Measurements from ENCODE around the gene SMARCD3.

The SMARCD3 gene

GRCh38 chr7:151286148-151286547, 37.7 kb upstream of the SMARCD3 start:
- TF ChIP-seq CTCF (IDR thresholded peaks at IDR 0.05; ENCODE audit: low read depth, low read length, missing control alignments), result no peak
- H3K4me3 ChIP-seq (replicated peaks; ENCODE audit: low read depth, low read length), result no peak overlapping the region
- DNase-seq (ENCODE audit: extremely low read depth, low read depth), result no peak

- H3K4me3 ChIP-seq (replicated peaks; ENCODE audit: low read depth, low read length), result no peak overlapping the region
- TF ChIP-seq CTCF (IDR thresholded peaks at IDR 0.05; ENCODE audit: low read depth, low read length, missing control alignments), result no peak
- DNase-seq (ENCODE audit: extremely low read depth, low read depth), result no peak
Observed at GRCh38 chr7:151283302-151283701, 34.8 kb upstream of the SMARCD3 start.

GRCh38 chr7:151282111-151282510, 33.6 kb upstream of the SMARCD3 start:
- no peak for TF ChIP-seq CTCF (IDR thresholded peaks at IDR 0.05; ENCODE audit: low read depth, low read length, missing control alignments)
- H3K4me3 ChIP-seq (replicated peaks; ENCODE audit: low read depth, low read length), result no peak overlapping the region
- DNase-seq (ENCODE audit: extremely low read depth, low read depth), result no peak

- DNase-seq (ENCODE audit: extremely low read depth, low read depth), result no peak
- TF ChIP-seq CTCF (IDR thresholded peaks at IDR 0.05; ENCODE audit: low read depth, low read length, missing control alignments), result no peak
Observed at GRCh38 chr7:151281686-151282085, 33.2 kb upstream of the SMARCD3 start.

GRCh38 chr7:151280388-151281019, 32.0 kb upstream of the SMARCD3 start:
- DNase-seq (ENCODE audit: extremely low read depth, low read depth), result no peak
- TF ChIP-seq CTCF (IDR thresholded peaks at IDR 0.05; ENCODE audit: low read depth, low read length, missing control alignments), result no peak
- H3K4me3 ChIP-seq (replicated peaks; ENCODE audit: low read depth, low read length), result no peak overlapping the region

More at GRCh38 chr7:151281686-151282085, 33.2 kb upstream of the SMARCD3 start:
- H3K4me3 ChIP-seq (replicated peaks; ENCODE audit: low read depth, low read length), result no peak overlapping the region

GRCh38 chr7:151279868-151280267, 31.4 kb upstream of the SMARCD3 start:
- no peak for TF ChIP-seq CTCF (IDR thresholded peaks at IDR 0.05; ENCODE audit: low read depth, low read length, missing control alignments)
- DNase-seq (ENCODE audit: extremely low read depth, low read depth), result no peak
- no peak overlapping the region for H3K4me3 ChIP-seq (replicated peaks; ENCODE audit: low read depth, low read length)

- H3K4me3 ChIP-seq (replicated peaks; ENCODE audit: low read depth, low read length), result no peak overlapping the region
- no peak for TF ChIP-seq CTCF (IDR thresholded peaks at IDR 0.05; ENCODE audit: low read depth, low read length, missing control alignments)
- no peak for DNase-seq (ENCODE audit: extremely low read depth, low read depth)
Observed at GRCh38 chr7:151278949-151279348, 30.5 kb upstream of the SMARCD3 start.

Measured in HFF-Myc (cell line).